GM12878 (cell line): ENCODE measurements around the gene CCM2. TPM values are rescaled to one million over a fixed set of nuclear protein-coding genes. Genes with fewer than 3 reads are reported as not detected.

Source experiments
- ATAC-seq: fragments of 200-7000 bp; cut with Tn5 transposase; 3 replicates; pipeline ENCODE4 v1.9.1; 2020; ENCODE audit warnings: mild to moderate bottlenecking, moderate library complexity
- BruUV-seq: library from RNA; stranded (reverse); fragments of 400-500 nt; replicated peaks from 2 replicates; lab custom pipeline; 2021; lab: Mats Ljungman, UMichigan
- CTCF ChIA-PET: fragments of 300-600 bp; sonication (Branson Sonifier 250); formaldehyde crosslinking; extraction: SDS; loops from one replicate; lab custom pipeline; 2021; ENCODE audit warnings: inconsistent platforms; lab: Yijun Ruan, JAX
- POLR2A ChIA-PET: fragments of 350-600 bp; formaldehyde crosslinking; extraction: SDS; loops from one replicate; lab custom pipeline; 2021; ENCODE audit warnings: inconsistent platforms; lab: Charles Lee
- RAD21 ChIA-PET: fragments of 300-600 bp; sonication (Branson Sonifier 250); formaldehyde crosslinking; loops from one replicate; lab custom pipeline; 2023; ENCODE audit warnings: antibody characterized with exemption; ENCODE audit not compliant: unreplicated experiment; lab: Charles Lee
- SMC1A ChIA-PET: fragments of 300-600 bp; sonication (Branson Sonifier 250); formaldehyde crosslinking; loops from one replicate; lab custom pipeline; 2023; ENCODE audit not compliant: unreplicated experiment, uncharacterized antibody; lab: Charles Lee
- DNase-seq: peaks from one replicate; pipeline ENCODE4 v3.0.0-alpha.2; 2011; ENCODE audit warnings: low read depth, low spot score
- FAIRE-seq: peaks from 3 replicates; lab custom pipeline; 2011; peaks lifted over from hg19 to GRCh38; lab: Jason Lieb, UNC
- H2AFZ ChIP-seq: 2 replicates; pipeline ENCODE4 v1.6.0; 2011; ENCODE audit warnings: low read depth, low read length, control low read depth; ENCODE audit not compliant: control insufficient read depth
- H3K27ac ChIP-seq: 2 replicates; pipeline ENCODE4 v1.5.1; 2011; ENCODE audit warnings: control low read depth; ENCODE audit not compliant: control insufficient read depth, insufficient read depth
- H3K27me3 ChIP-seq, 2 experiments: replicated peaks in 1 of 2; 2 replicates each; pipeline versions ENCODE4 v1.6.0 to v1.6.1; 2011; ENCODE audit warnings: low read length in 1 of 2; ENCODE audit not compliant: control insufficient read depth in 2 of 2, insufficient read depth in 2 of 2
- H3K36me3 ChIP-seq, 2 experiments: 2 replicates each; pipeline ENCODE4 v1.5.1; 2011; ENCODE audit warnings: low read length in 1 of 2; ENCODE audit not compliant: control insufficient read depth in 2 of 2, insufficient read depth in 2 of 2
- H3K4me1 ChIP-seq: 2 replicates; pipeline ENCODE4 v1.6.1; 2011; ENCODE audit warnings: mild to moderate bottlenecking, low read length, moderate library complexity, mixed read lengths; ENCODE audit not compliant: control insufficient read depth, insufficient read depth
- H3K4me2 ChIP-seq: 2 replicates; pipeline ENCODE4 v1.6.0; 2011; ENCODE audit warnings: control low read depth; ENCODE audit not compliant: control insufficient read depth, insufficient read depth
- H3K4me3 ChIP-seq: fragments of 200-600 bp; sonication (generic); 2 replicates; pipeline ENCODE4 v1.5.1; 2016
- H3K79me2 ChIP-seq: 2 replicates; pipeline ENCODE4 v1.6.0; 2011; ENCODE audit warnings: low read length; ENCODE audit not compliant: control insufficient read depth, insufficient read depth
- H3K9ac ChIP-seq: 2 replicates; pipeline ENCODE4 v1.8.0; 2011; ENCODE audit warnings: low read length, control low read depth, mixed read lengths; ENCODE audit not compliant: control insufficient read depth, insufficient read depth
- H3K9me3 ChIP-seq: replicated peaks from 3 replicates; pipeline ENCODE4 v1.5.1; 2011; ENCODE audit warnings: mild to moderate bottlenecking, low read length; ENCODE audit not compliant: control insufficient read depth, insufficient read depth
- H4K20me1 ChIP-seq: 2 replicates; pipeline ENCODE4 v1.6.0; 2011; ENCODE audit not compliant: control insufficient read depth, insufficient read depth
- CBFB ChIP-seq: IDR thresholded peaks from 2 replicates; pipeline ENCODE4 v1.6.1; 2016; ENCODE audit warnings: antibody characterized with exemption, low read depth
- FOXK2 ChIP-seq: fragments of 450-650 bp; IDR thresholded peaks from 2 replicates; pipeline ENCODE4 v1.6.1; 2017; ENCODE audit warnings: mild to moderate bottlenecking, moderate library complexity
- HDGF ChIP-seq: fragments of 450-650 bp; IDR thresholded peaks from 2 replicates; pipeline ENCODE4 v1.6.1; 2016; ENCODE audit warnings: antibody characterized with exemption
- SREBF1 ChIP-seq: IDR thresholded peaks from 2 replicates; pipeline ENCODE4 v1.6.1; 2012; ENCODE audit warnings: mild to moderate bottlenecking, low read length
- SUZ12 ChIP-seq: fragments of 200-600 bp; sonication (generic); IDR thresholded peaks from one replicate; pipeline ENCODE4 v1.6.1; 2018; ENCODE audit warnings: antibody characterized with exemption, mild to moderate bottlenecking; ENCODE audit not compliant: unreplicated experiment
- TAF1 ChIP-seq: IDR thresholded peaks from 2 replicates; pipeline ENCODE4 v1.6.1; 2011; ENCODE audit warnings: mild to moderate bottlenecking, low read depth, low read length, borderline replicate concordance
- TARDBP ChIP-seq: IDR thresholded peaks from 2 replicates; pipeline ENCODE4 v1.6.1; 2016; ENCODE audit warnings: borderline replicate concordance
- TCF7 ChIP-seq: IDR thresholded peaks from 2 replicates; pipeline ENCODE4 v1.6.1; 2014; ENCODE audit warnings: antibody characterized with exemption, borderline replicate concordance
- WRNIP1 ChIP-seq: IDR thresholded peaks from 2 replicates; pipeline ENCODE4 v1.6.1; 2011; ENCODE audit warnings: low read depth, low read length, improper control_type of control experiment, borderline replicate concordance
- WGBS: methylation state at CpG from one replicate; pipeline ENCODE4 v1.1.6; 2016; ENCODE audit warnings: low lambda C conversion rate; ENCODE audit not compliant: insufficient replicate concordance, insufficient coverage; ENCODE audit errors: missing lambda C conversion rate; 5-methylcytosine and 5-hydroxymethylcytosine counted together
- in situ Hi-C: fragments of 300-500 bp; cut with MboI; formaldehyde crosslinking; loops from 9 replicates; pipeline ENCODE4 v1.14.3; 2018; ENCODE audit warnings: mixed read lengths
- intact Hi-C: fragments of 100-400 bp; cut with micrococcal nuclease; formaldehyde crosslinking; loops from one replicate; pipeline ENCODE4 v1.14.2; 2022; ENCODE audit not compliant: unreplicated experiment
- polyA plus RNA-seq, 11 experiments: library from polyadenylated mRNA; depleted of rRNA in 4 of 11; unstranded in 6 of 11; stranded (reverse) in 5 of 11; fragments of >200 nt; fragmentation: Nextera tagmentation in 4 of 11; fragmentation: Illumina TruSeq in 1 of 11; extraction: Ambion mirVana in 4 of 11; extraction: Trizol in 1 of 11; gene quantifications; 1 replicate in 1 of 11; 2 replicates in 10 of 11; pipeline versions ENCODE4 v1.2.1 to v1.2.3, GENCODE V29; 2011 to 2016; ENCODE audit warnings: inconsistent platforms in 2 of 11, missing spikeins in 2 of 11, low read depth in 1 of 11
- total RNA-seq, 4 experiments: library from RNA; depleted of rRNA in 3 of 4; stranded (reverse); fragments of >200 nt in 3 of 4; fragmentation: Illumina TruSeq in 1 of 4; extraction: Trizol in 1 of 4; gene quantifications; 2 replicates each; pipeline versions ENCODE4 v1.2.1 to v1.2.3, GENCODE V29; 2013 to 2021
- TF ChIP-seq, protein P1 (sequence below): IDR thresholded peaks from 2 replicates; pipeline ENCODE4 v1.6.1; 2011; ENCODE audit warnings: low read depth, low read length, improper control_type of control experiment, borderline replicate concordance
- TF ChIP-seq, protein P2 (sequence below): fragments of 450-650 bp; formaldehyde crosslinking; IDR thresholded peaks from 2 replicates; pipeline ENCODE4 v1.4.0; 2022; ENCODE audit warnings: mild to moderate bottlenecking, moderate library complexity

Gene CCM2
- total and polyA plus RNA-seq, 10 of the 15 experiments (the other 5 are each of a cell fraction or from before 2014, with no cell fraction given): 1.00 to 82.3 (median 48.7) TPM

DNA sequence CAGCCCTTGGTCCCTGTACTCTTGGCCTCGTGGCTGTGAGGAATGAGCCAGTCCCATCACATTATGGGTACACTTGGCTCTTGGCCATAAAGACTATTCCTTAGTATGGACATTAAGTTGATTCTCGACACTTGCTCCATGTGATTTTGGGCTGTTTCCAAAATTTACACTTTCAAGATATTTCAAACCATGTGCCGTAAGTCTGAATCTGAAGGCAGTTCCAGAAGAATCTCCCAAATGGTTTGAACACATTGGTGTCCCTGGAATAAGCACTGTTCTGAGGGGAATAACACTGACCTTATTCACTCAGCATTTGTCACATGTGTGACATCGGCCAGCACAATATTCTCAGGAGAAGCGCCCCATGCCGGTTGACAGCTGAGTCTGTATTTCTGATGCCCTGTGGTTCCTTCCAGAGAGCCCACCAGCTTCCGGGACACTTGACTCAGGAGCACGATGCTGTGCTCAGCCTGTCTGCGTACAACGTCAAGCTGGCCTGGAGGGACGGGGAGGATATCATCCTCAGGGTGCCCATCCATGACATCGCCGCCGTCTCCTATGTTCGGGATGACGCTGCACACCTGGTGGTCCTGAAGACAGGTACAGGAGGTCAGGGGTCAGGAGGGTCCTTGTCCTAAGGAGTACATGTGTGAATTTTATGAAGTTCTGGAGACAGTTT, 64.2 kb downstream of the CCM2 start:
- ATAC-seq (no peak), DNase-seq (no peak), FAIRE-seq (no peak)
- H3K9me3 ChIP-seq: no peaks in the 10 kb centered on the region
- intact Hi-C loops: no loop called here
- H3K27me3 ChIP-seq: no peaks in the 10 kb centered on the region
- H3K4me3 ChIP-seq: no peak overlapping the region
- in situ Hi-C loops: no loop called here
- H3K4me1 ChIP-seq: 0 out of 2 replicates have a peak, but pooled peaks cover 8% of the 10 kb centered on the region
- H3K4me2 ChIP-seq: no peak overlapping the region
- 94% methylated on average over 16 of the region's 16 CpGs for WGBS
- SMC1A ChIA-PET: no interaction called here
- no TSS peak for BruUV-seq
- no peak overlapping the region for H3K27ac ChIP-seq
- RAD21 ChIA-PET: no interaction called here
- H3K9ac ChIP-seq: no peak overlapping the region
- POLR2A ChIA-PET: no interaction called here
- peaks cover 28 to 40% of the 10 kb centered on the region in 2 experiments for H3K36me3 ChIP-seq
- peaks cover 10% of the 10 kb centered on the region for H4K20me1 ChIP-seq
- H3K79me2 ChIP-seq: peaks cover 16% of the 10 kb centered on the region
- H2AFZ ChIP-seq: no peak overlapping the region
- CTCF ChIA-PET: interaction anchor here (0.7 to 4.0 kb wide), 2 partner anchors 17 to 90 kb away, joined by 3 to 14 read pairs; no protein-coding TSS in a partner anchor
- TF ChIP-seq TARDBP (no peak), HDGF (no peak), FOXK2 (no peak), CBFB (no peak), TCF7 (no peak), SREBF1 (no peak), WRNIP1 (no peak), SUZ12 (no peak), TAF1 (no peak)
- TF ChIP-seq, protein P1, sequence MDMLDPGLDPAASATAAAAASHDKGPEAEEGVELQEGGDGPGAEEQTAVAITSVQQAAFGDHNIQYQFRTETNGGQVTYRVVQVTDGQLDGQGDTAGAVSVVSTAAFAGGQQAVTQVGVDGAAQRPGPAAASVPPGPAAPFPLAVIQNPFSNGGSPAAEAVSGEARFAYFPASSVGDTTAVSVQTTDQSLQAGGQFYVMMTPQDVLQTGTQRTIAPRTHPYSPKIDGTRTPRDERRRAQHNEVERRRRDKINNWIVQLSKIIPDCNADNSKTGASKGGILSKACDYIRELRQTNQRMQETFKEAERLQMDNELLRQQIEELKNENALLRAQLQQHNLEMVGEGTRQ: no peak
- TF ChIP-seq, protein P2, sequence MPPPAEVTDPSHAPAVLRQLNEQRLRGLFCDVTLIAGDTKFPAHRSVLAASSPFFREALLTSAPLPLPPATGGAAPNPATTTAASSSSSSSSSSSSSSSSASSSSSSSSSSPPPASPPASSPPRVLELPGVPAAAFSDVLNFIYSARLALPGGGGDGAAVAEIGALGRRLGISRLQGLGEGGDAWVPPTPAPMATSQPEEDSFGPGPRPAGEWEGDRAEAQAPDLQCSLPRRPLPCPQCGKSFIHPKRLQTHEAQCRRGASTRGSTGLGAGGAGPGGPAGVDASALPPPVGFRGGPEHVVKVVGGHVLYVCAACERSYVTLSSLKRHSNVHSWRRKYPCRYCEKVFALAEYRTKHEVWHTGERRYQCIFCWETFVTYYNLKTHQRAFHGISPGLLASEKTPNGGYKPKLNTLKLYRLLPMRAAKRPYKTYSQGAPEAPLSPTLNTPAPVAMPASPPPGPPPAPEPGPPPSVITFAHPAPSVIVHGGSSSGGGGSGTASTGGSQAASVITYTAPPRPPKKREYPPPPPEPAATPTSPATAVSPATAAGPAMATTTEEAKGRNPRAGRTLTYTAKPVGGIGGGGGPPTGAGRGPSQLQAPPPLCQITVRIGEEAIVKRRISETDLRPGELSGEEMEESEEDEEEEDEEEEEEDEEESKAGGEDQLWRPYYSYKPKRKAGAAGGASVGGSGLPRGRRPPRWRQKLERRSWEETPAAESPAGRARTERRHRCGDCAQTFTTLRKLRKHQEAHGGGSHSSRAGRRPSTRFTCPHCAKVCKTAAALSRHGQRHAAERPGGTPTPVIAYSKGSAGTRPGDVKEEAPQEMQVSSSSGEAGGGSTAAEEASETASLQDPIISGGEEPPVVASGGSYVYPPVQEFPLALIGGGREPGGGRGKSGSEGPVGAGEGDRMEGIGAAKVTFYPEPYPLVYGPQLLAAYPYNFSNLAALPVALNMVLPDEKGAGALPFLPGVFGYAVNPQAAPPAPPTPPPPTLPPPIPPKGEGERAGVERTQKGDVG (CRISPR knock-in tag): no peak
